HepG2 (cell line): Measurements from ENCODE around the gene CHID1. TPM values are rescaled to one million over a fixed set of nuclear protein-coding genes. Genes with fewer than 3 reads are reported as not detected.
A peak's percentile ranks its signal among the peaks of the same experiment; 100 is the strongest.

Experiments used
- ARNT ChIP-seq: fragments of 450-650 bp; IDR thresholded peaks from 2 replicates; pipeline ENCODE4 v1.6.1; 2017
- ATRX ChIP-seq: sonication (generic); formaldehyde crosslinking; IDR thresholded peaks from 2 replicates; pipeline ENCODE4 v1.4.0; 2020; ENCODE audit warnings: missing genetic modification reagents, borderline replicate concordance
- CTCF ChIP-seq: sonication (generic); formaldehyde crosslinking; IDR thresholded peaks from 2 replicates; pipeline ENCODE4 v1.5.0; 2020; ENCODE audit warnings: mild to moderate bottlenecking, missing genetic modification reagents, moderate library complexity
- HNRNPH1 ChIP-seq: fragments of 200-400 bp; formaldehyde crosslinking; optimal IDR thresholded peaks from 2 replicates; pipeline ENCODE3; 2017; ENCODE audit warnings: mild to moderate bottlenecking, low read depth, low read length
- NONO ChIP-seq, 2 experiments: fragments of 450-650 bp in 1 of 2; sonication (generic) in 1 of 2; formaldehyde crosslinking in 1 of 2; IDR thresholded peaks in 1 of 2; conservative IDR thresholded peaks in 1 of 2; 2 replicates each; pipeline versions ENCODE4 v1.6.1 to v1.8.0; 2017 to 2022; ENCODE audit warnings: mild to moderate bottlenecking in 1 of 2, missing genetic modification reagents in 1 of 2, moderate library complexity in 1 of 2
- SMYD3 ChIP-seq: sonication (generic); formaldehyde crosslinking; IDR thresholded peaks from 2 replicates; pipeline ENCODE4 v1.8.1; 2023; ENCODE audit warnings: mild to moderate bottlenecking, missing genetic modification reagents
- ZBTB26 ChIP-seq: IDR thresholded peaks from 2 replicates; pipeline ENCODE4 v1.6.1; 2016; ENCODE audit warnings: missing compliant biosample characterization, missing genetic modification reagents, borderline replicate concordance
- ZHX2 ChIP-seq, 2 experiments: sonication (generic) in 1 of 2; formaldehyde crosslinking in 1 of 2; IDR thresholded peaks; 2 replicates each; pipeline versions ENCODE4 v1.6.1 to v1.9.0; 2014 to 2022; ENCODE audit warnings: antibody characterized with exemption in 1 of 2, borderline replicate concordance in 1 of 2, inconsistent platforms in 1 of 2, low read depth in 1 of 2, missing genetic modification reagents in 1 of 2
- ZNF557 ChIP-seq: sonication (generic); formaldehyde crosslinking; IDR thresholded peaks from 2 replicates; pipeline ENCODE4 v1.4.0; 2020; ENCODE audit warnings: missing genetic modification reagents
- ZNF619 ChIP-seq: sonication (generic); formaldehyde crosslinking; IDR thresholded peaks from 2 replicates; pipeline ENCODE4 v1.4.0; 2020; ENCODE audit warnings: mild to moderate bottlenecking, missing genetic modification reagents
- ZNF781 ChIP-seq: sonication (generic); formaldehyde crosslinking; IDR thresholded peaks from 2 replicates; pipeline ENCODE4 v1.5.1; 2020; ENCODE audit warnings: borderline replicate concordance, mild to moderate bottlenecking, missing genetic modification reagents; ENCODE audit errors: not compliant biosample characterization
- polyA plus RNA-seq, 8 experiments: library from polyadenylated mRNA; depleted of rRNA in 3 of 8; stranded (reverse) in 7 of 8; unstranded in 1 of 8; fragments of >200 nt; fragmentation: Illumina TruSeq in 4 of 8; extraction: Trizol in 4 of 8; gene quantifications; 2 replicates each; pipeline versions ENCODE4 v1.2.1 to v1.2.3, GENCODE V29; 2011 to 2016; ENCODE audit warnings: low read depth in 4 of 8, missing spikeins in 1 of 8, mixed read lengths in 1 of 8; ENCODE audit not compliant: insufficient read depth in 1 of 8
- total RNA-seq, 5 experiments: library from RNA; depleted of rRNA; stranded (reverse); fragments of >200 nt; fragmentation: Illumina TruSeq; extraction: Trizol; gene quantifications; 2 replicates each; pipeline ENCODE4 v1.2.3, GENCODE V29; 2016; ENCODE audit warnings: low read depth in 1 of 5
- TF ChIP-seq, protein P1 (sequence below): sonication (generic); formaldehyde crosslinking; IDR thresholded peaks from 2 replicates; pipeline ENCODE4 v1.4.0; 2020; ENCODE audit warnings: missing genetic modification reagents, mild to moderate bottlenecking, borderline replicate concordance

The CHID1 gene
- total and polyA plus RNA-seq, 2 of the 13 experiments (the other 11 are each of a cell fraction or from before 2014, with no cell fraction given) = 65.1 to 93.6 TPM

- TF ChIP-seq SMYD3 (no peak), ZNF619 (CRISPR knock-in tag) (no peak), NONO (IDR thresholded peaks at IDR 0.05) (no peak), NONO (CRISPR knock-in tag; conservative IDR thresholded peaks at IDR 0.05) (peak; percentile 82; the same call in 1 of the 2 replicates), ZHX2 (IDR thresholded peaks at IDR 0.05; ENCODE audit: low read depth) (no peak), ZHX2 (CRISPR knock-in tag; IDR thresholded peaks at IDR 0.05; ENCODE audit: borderline replicate concordance) (no peak), CTCF (CRISPR knock-in tag) (peak; percentile 35), ZNF557 (CRISPR knock-in tag) (no peak), ARNT (no peak), ATRX (CRISPR knock-in tag) (no peak), HNRNPH1 (no peak), ZBTB26 (CRISPR knock-in tag) (no peak), ZNF781 (no peak)
- TF ChIP-seq, protein P1, sequence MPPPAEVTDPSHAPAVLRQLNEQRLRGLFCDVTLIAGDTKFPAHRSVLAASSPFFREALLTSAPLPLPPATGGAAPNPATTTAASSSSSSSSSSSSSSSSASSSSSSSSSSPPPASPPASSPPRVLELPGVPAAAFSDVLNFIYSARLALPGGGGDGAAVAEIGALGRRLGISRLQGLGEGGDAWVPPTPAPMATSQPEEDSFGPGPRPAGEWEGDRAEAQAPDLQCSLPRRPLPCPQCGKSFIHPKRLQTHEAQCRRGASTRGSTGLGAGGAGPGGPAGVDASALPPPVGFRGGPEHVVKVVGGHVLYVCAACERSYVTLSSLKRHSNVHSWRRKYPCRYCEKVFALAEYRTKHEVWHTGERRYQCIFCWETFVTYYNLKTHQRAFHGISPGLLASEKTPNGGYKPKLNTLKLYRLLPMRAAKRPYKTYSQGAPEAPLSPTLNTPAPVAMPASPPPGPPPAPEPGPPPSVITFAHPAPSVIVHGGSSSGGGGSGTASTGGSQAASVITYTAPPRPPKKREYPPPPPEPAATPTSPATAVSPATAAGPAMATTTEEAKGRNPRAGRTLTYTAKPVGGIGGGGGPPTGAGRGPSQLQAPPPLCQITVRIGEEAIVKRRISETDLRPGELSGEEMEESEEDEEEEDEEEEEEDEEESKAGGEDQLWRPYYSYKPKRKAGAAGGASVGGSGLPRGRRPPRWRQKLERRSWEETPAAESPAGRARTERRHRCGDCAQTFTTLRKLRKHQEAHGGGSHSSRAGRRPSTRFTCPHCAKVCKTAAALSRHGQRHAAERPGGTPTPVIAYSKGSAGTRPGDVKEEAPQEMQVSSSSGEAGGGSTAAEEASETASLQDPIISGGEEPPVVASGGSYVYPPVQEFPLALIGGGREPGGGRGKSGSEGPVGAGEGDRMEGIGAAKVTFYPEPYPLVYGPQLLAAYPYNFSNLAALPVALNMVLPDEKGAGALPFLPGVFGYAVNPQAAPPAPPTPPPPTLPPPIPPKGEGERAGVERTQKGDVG (CRISPR knock-in tag) = no peak
Measured at GRCh38 chr11:843818-844692, 66.6 kb downstream of the CHID1 start (continued).
